H9 (cell line): ENCODE measurements around the gene DOHH. TPM values are rescaled to one million over a fixed set of nuclear protein-coding genes. Genes with fewer than 3 reads are reported as not detected.

Source experiments
- DNase-seq: peaks from one replicate; pipeline ENCODE4 v3.0.0-alpha.2; 2017
- H2AFZ ChIP-seq: one replicate; pipeline ENCODE4 v1.6.1; 2013; ENCODE audit warnings: mild to moderate bottlenecking, low read length, control low read depth, moderate library complexity
- H2AK5ac ChIP-seq: 2 replicates; pipeline ENCODE4 v1.6.1; 2013; ENCODE audit warnings: low read length, control low read depth, mixed read lengths; ENCODE audit not compliant: insufficient read length
- H2BK120ac ChIP-seq: one replicate; pipeline ENCODE4 v1.6.1; 2013; ENCODE audit warnings: low read depth, mild to moderate bottlenecking, low read length, control low read depth, inconsistent platforms; ENCODE audit not compliant: poor library complexity, severe bottlenecking
- H2BK12ac ChIP-seq: 2 replicates; pipeline ENCODE4 v1.6.1; 2013; ENCODE audit warnings: low read length, control low read depth, mixed read lengths, low read depth; ENCODE audit not compliant: insufficient read length
- H2BK15ac ChIP-seq: 2 replicates; pipeline ENCODE4 v1.6.1; 2013; ENCODE audit warnings: low read depth, low read length, control low read depth
- H2BK20ac ChIP-seq: one replicate; pipeline ENCODE4 v1.6.1; 2013; ENCODE audit warnings: low read depth, mild to moderate bottlenecking, low read length, control low read depth, inconsistent platforms; ENCODE audit not compliant: poor library complexity, severe bottlenecking
- H2BK5ac ChIP-seq: 2 replicates; pipeline ENCODE4 v1.6.1; 2013; ENCODE audit warnings: low read length, control low read depth, mixed read lengths; ENCODE audit not compliant: insufficient read length
- H3K14ac ChIP-seq: 2 replicates; pipeline ENCODE4 v1.6.1; 2013; ENCODE audit warnings: low read length, control low read depth; ENCODE audit not compliant: insufficient read depth
- H3K18ac ChIP-seq: 2 replicates; pipeline ENCODE4 v1.6.1; 2013; ENCODE audit warnings: low read depth, mild to moderate bottlenecking, mixed read lengths, low read length, control low read depth; ENCODE audit not compliant: insufficient read length
- H3K23ac ChIP-seq: 2 replicates; pipeline ENCODE4 v1.6.1; 2013; ENCODE audit warnings: low read length, control low read depth, mixed read lengths, low read depth; ENCODE audit not compliant: insufficient read length
- H3K23me2 ChIP-seq: 2 replicates; pipeline ENCODE4 v1.6.1; 2013; ENCODE audit warnings: low read depth, mild to moderate bottlenecking, mixed read lengths, low read length, control low read depth; ENCODE audit not compliant: insufficient read length, poor library complexity, severe bottlenecking
- H3K27ac ChIP-seq: 2 replicates; pipeline ENCODE4 v1.5.1; 2013; ENCODE audit warnings: low read length, control low read depth, mixed read lengths, low read depth; ENCODE audit not compliant: insufficient read length
- H3K27me3 ChIP-seq: 2 replicates; pipeline ENCODE4 v1.6.1; 2013; ENCODE audit warnings: low read length, control low read depth, inconsistent platforms; ENCODE audit not compliant: insufficient read depth
- H3K4ac ChIP-seq: 2 replicates; pipeline ENCODE4 v1.6.1; 2013; ENCODE audit warnings: low read depth, mild to moderate bottlenecking, control low read depth, inconsistent platforms, low read length, moderate library complexity
- H3K4me1 ChIP-seq: 2 replicates; pipeline ENCODE4 v1.6.1; 2013; ENCODE audit warnings: low read length, control low read depth, inconsistent platforms; ENCODE audit not compliant: insufficient read depth
- H3K4me2 ChIP-seq: 2 replicates; pipeline ENCODE4 v1.6.1; 2013; ENCODE audit warnings: low read length, control low read depth, mixed read lengths; ENCODE audit not compliant: insufficient read length, insufficient read depth
- H3K56ac ChIP-seq: 2 replicates; pipeline ENCODE4 v1.6.1; 2013; ENCODE audit warnings: low read depth, mild to moderate bottlenecking, mixed read lengths, low read length, control low read depth; ENCODE audit not compliant: insufficient read length
- H3K79me1 ChIP-seq: 2 replicates; pipeline ENCODE4 v1.6.1; 2013; ENCODE audit warnings: low read depth, mild to moderate bottlenecking, moderate library complexity, low read length, control low read depth, inconsistent platforms; ENCODE audit not compliant: insufficient read depth, poor library complexity, severe bottlenecking
- H3K79me2 ChIP-seq: 2 replicates; pipeline ENCODE4 v1.6.1; 2013; ENCODE audit warnings: low read length, control low read depth, inconsistent platforms; ENCODE audit not compliant: insufficient read depth
- H3K9ac ChIP-seq: 2 replicates; pipeline ENCODE4 v1.6.1; 2013; ENCODE audit warnings: low read length, control low read depth, mixed read lengths; ENCODE audit not compliant: insufficient read length; ENCODE audit errors: extremely low read depth
- H3K9me3 ChIP-seq: one replicate; pipeline ENCODE4 v1.6.1; 2013; ENCODE audit warnings: low read depth, low read length, inconsistent platforms; ENCODE audit not compliant: control insufficient read depth
- H3T11ph ChIP-seq: one replicate; pipeline ENCODE4 v1.6.1; 2013; ENCODE audit warnings: mild to moderate bottlenecking, low read length, control low read depth, inconsistent platforms
- H4K20me1 ChIP-seq: one replicate; pipeline ENCODE4 v1.6.1; 2013; ENCODE audit not compliant: control insufficient read depth, insufficient read length, insufficient read depth
- H4K5ac ChIP-seq: 2 replicates; pipeline ENCODE4 v1.6.1; 2013; ENCODE audit warnings: low read depth, mild to moderate bottlenecking, mixed read lengths, low read length, control low read depth; ENCODE audit not compliant: insufficient read length
- H4K8ac ChIP-seq: replicated peaks from 2 replicates; pipeline ENCODE4 v1.6.1; 2013; ENCODE audit warnings: low read length, control low read depth, mixed read lengths, low read depth; ENCODE audit not compliant: insufficient read length
- H4K91ac ChIP-seq: 2 replicates; pipeline ENCODE4 v1.6.1; 2013; ENCODE audit warnings: low read depth, mild to moderate bottlenecking, moderate library complexity, mixed read lengths, low read length, control low read depth; ENCODE audit not compliant: insufficient read length
- H3K27ac Mint-ChIP-seq, 3 experiments: 2 replicates in 2 of 3; 3 replicates in 1 of 3; pipeline ENCODE4 v1.8.0; 2020 to 2021; ENCODE audit warnings: mixed read lengths in 3 of 3, mild to moderate bottlenecking in 1 of 3, moderate library complexity in 1 of 3
- H3K27me3 Mint-ChIP-seq: 2 replicates; pipeline ENCODE4 v1.8.0; 2021; ENCODE audit warnings: low read depth, mild to moderate bottlenecking, moderate library complexity, mixed read lengths
- H3K36me3 Mint-ChIP-seq, 3 experiments: 2 replicates in 2 of 3; 3 replicates in 1 of 3; pipeline ENCODE4 v1.8.0; 2020 to 2021; ENCODE audit warnings: low read depth in 3 of 3, mixed read lengths in 3 of 3; ENCODE audit not compliant: insufficient read depth in 1 of 3
- H3K4me1 Mint-ChIP-seq, 2 experiments: 2 replicates each; pipeline ENCODE4 v1.8.0; 2020; ENCODE audit warnings: mixed read lengths in 2 of 2
- H3K4me3 Mint-ChIP-seq, 2 experiments: 2 replicates in 1 of 2; 3 replicates in 1 of 2; pipeline ENCODE4 v1.8.0; 2020 to 2021; ENCODE audit warnings: mild to moderate bottlenecking in 2 of 2, mixed read lengths in 2 of 2, moderate library complexity in 1 of 2
- H3K9me3 Mint-ChIP-seq, 2 experiments: 2 replicates in 1 of 2; 3 replicates in 1 of 2; pipeline ENCODE4 v1.8.0; 2020; ENCODE audit warnings: mild to moderate bottlenecking in 2 of 2, mixed read lengths in 2 of 2, moderate library complexity in 1 of 2
- WGBS: extraction: QIAGEN DNeasy Blood & Tissue Kit; methylation state at CpG from one replicate; pipeline ENCODE4 v1.1.7; 2013; ENCODE audit warnings: missing lambda C conversion rate, low lambda C conversion rate, mixed read lengths; ENCODE audit not compliant: insufficient read length; ENCODE audit errors: extremely low coverage; 5-methylcytosine and 5-hydroxymethylcytosine counted together
- total RNA-seq: library from RNA; stranded (reverse); gene quantifications from 2 replicates; pipeline ENCODE4 v1.2.1, GENCODE V29; 2021
- TF ChIP-seq, protein P1 (sequence below): fragments of 200-600 bp; sonication (generic); conservative IDR thresholded peaks from 3 replicates; pipeline ENCODE4 v1.8.0; 2021; ENCODE audit warnings: antibody characterized with exemption, mild to moderate bottlenecking

The DOHH gene
- total RNA-seq, 1 experiment from 2014 or later = 16.5 TPM

DNA sequence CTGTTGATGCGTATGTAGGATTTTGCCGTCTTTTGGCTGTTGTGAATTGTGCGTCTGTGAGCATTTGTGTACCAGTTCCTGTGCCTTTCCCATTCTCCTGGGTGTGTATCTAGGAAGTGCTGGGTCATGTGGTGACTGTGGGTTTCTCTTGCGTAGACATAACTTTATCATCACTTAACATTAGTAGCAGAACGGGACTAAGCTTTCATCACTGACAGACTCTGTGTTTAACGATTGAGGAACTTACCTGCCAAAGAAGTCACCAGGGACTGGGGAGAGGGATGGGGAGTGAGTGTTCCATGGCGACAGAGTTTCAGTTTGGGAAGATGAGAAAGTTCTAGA is 20.6 kb upstream of the DOHH start:
- no peaks in the 10 kb centered on the region; the same call in 1 of the 2 replicates for H3K79me2 ChIP-seq
- no peak for DNase-seq
- no peak overlapping the region for H3T11ph ChIP-seq
- H4K8ac ChIP-seq = no peak overlapping the region
- peaks cover 29 to 32% of the 10 kb centered on the region in 2 experiments for H3K4me1 Mint-ChIP-seq
- H3K18ac ChIP-seq = no peak overlapping the region
- no peak overlapping the region for H3K14ac ChIP-seq
- H3K79me1 ChIP-seq = no peaks in the 10 kb centered on the region
- no peaks in the 10 kb centered on the region for H3K27me3 Mint-ChIP-seq
- no peak overlapping the region for H4K91ac ChIP-seq
- peak overlapping the region in 2 of 3 experiments; percentile 70 to 86; a peak in 4 of 7 replicates for H3K27ac Mint-ChIP-seq
- H3K23me2 ChIP-seq = no peaks in the 10 kb centered on the region
- TF ChIP-seq, protein P1, sequence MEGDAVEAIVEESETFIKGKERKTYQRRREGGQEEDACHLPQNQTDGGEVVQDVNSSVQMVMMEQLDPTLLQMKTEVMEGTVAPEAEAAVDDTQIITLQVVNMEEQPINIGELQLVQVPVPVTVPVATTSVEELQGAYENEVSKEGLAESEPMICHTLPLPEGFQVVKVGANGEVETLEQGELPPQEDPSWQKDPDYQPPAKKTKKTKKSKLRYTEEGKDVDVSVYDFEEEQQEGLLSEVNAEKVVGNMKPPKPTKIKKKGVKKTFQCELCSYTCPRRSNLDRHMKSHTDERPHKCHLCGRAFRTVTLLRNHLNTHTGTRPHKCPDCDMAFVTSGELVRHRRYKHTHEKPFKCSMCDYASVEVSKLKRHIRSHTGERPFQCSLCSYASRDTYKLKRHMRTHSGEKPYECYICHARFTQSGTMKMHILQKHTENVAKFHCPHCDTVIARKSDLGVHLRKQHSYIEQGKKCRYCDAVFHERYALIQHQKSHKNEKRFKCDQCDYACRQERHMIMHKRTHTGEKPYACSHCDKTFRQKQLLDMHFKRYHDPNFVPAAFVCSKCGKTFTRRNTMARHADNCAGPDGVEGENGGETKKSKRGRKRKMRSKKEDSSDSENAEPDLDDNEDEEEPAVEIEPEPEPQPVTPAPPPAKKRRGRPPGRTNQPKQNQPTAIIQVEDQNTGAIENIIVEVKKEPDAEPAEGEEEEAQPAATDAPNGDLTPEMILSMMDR = no peak
- no peak overlapping the region for H3K4me2 ChIP-seq
- no peak overlapping the region for H3K56ac ChIP-seq
- H2BK120ac ChIP-seq = no peak overlapping the region
- no peak overlapping the region for H2BK5ac ChIP-seq
- H3K36me3 Mint-ChIP-seq = peaks cover 6 to 27% (median 25%) of the 10 kb centered on the region in 3 experiments
- no peaks in the 10 kb centered on the region for H3K27me3 ChIP-seq
- no peak overlapping the region for H2BK20ac ChIP-seq
- H2AK5ac ChIP-seq = no peak overlapping the region
- H4K20me1 ChIP-seq = no peaks in the 10 kb centered on the region
- H3K27ac ChIP-seq = no peak overlapping the region
- H2AFZ ChIP-seq = no peak overlapping the region
- peaks cover 3% of the 10 kb centered on the region; the same call in 1 of the 2 replicates for H3K4me1 ChIP-seq
- no peak overlapping the region for H2BK15ac ChIP-seq
- H3K23ac ChIP-seq = no peak overlapping the region
- no peak overlapping the region for H3K9ac ChIP-seq
- no peaks in the 10 kb centered on the region; a peak in 1 of 5 replicates for H3K9me3 Mint-ChIP-seq
- H3K9me3 ChIP-seq = no peaks in the 10 kb centered on the region
- H3K4me3 Mint-ChIP-seq = no peak overlapping the region; a peak in 1 of 5 replicates
- no peak overlapping the region for H4K5ac ChIP-seq
- H3K4ac ChIP-seq = no peak overlapping the region
- H2BK12ac ChIP-seq = no peak overlapping the region
- no CpG with 5 or more reads among the region's 7 CpGs for WGBS
